Neural cell (in vitro differentiated cells): ENCODE measurements around the gene GPR35. TPM values are rescaled to one million over a fixed set of nuclear protein-coding genes. Genes with fewer than 3 reads are reported as not detected.

ENCODE experiments used
- H2AFZ ChIP-seq: fragments of 200-600, 300-800 bp; sonication (generic), shearing (Covaris generic); 2 replicates; pipeline ENCODE4 v1.6.0; 2014; ENCODE audit warnings: low read depth, mild to moderate bottlenecking, antibody characterized with exemption, low read length, moderate library complexity
- H3F3A ChIP-seq: fragments of 200-600 bp; shearing (Covaris generic); 2 replicates; pipeline ENCODE4 v1.6.1; 2016; ENCODE audit warnings: mild to moderate bottlenecking, moderate library complexity, mixed read lengths, antibody characterized with exemption, low read length; ENCODE audit not compliant: insufficient read depth, poor library complexity, severe bottlenecking
- H3K27ac ChIP-seq: fragments of 200-600, 300-800 bp; sonication (generic), shearing (Covaris generic); 2 replicates; pipeline ENCODE4 v1.5.1; 2014; ENCODE audit warnings: mild to moderate bottlenecking, low read length, moderate library complexity
- H3K27me3 ChIP-seq: fragments of 300-800, 200-600 bp; sonication (generic), shearing (Covaris generic); 2 replicates; pipeline ENCODE4 v1.6.0; 2014; ENCODE audit warnings: mild to moderate bottlenecking, low read depth, low read length, moderate library complexity; ENCODE audit not compliant: insufficient read depth
- H3K36me3 ChIP-seq: fragments of 300-800, 200-600 bp; sonication (generic), shearing (Covaris generic); 2 replicates; pipeline ENCODE4 v1.5.1; 2014; ENCODE audit warnings: mild to moderate bottlenecking, antibody characterized with exemption, low read length, moderate library complexity; ENCODE audit not compliant: insufficient read depth
- H3K4me2 ChIP-seq: fragments of 300-800, 200-600 bp; sonication (generic), shearing (Covaris generic); 2 replicates; pipeline ENCODE4 v1.6.0; 2014; ENCODE audit warnings: mild to moderate bottlenecking, low read length
- H3K4me3 ChIP-seq: fragments of 300-800, 200-600 bp; sonication (generic), shearing (Covaris generic); 2 replicates; pipeline ENCODE4 v1.5.1; 2014; ENCODE audit warnings: mild to moderate bottlenecking, low read length, moderate library complexity
- H3K79me2 ChIP-seq: fragments of 200-600 bp; shearing (Covaris generic); replicated peaks from 2 replicates; pipeline ENCODE4 v1.6.0; 2014; ENCODE audit warnings: mild to moderate bottlenecking, low read length, moderate library complexity; ENCODE audit not compliant: insufficient read depth
- H3K9ac ChIP-seq: fragments of 300-800, 200-600 bp; sonication (generic), shearing (Covaris generic); 2 replicates; pipeline ENCODE4 v1.6.1; 2016; ENCODE audit warnings: mild to moderate bottlenecking, low read length, mixed read lengths
- H3K9me2 ChIP-seq: fragments of 200-600 bp; shearing (Covaris generic); 2 replicates; pipeline ENCODE4 v1.6.1; 2016; ENCODE audit warnings: mild to moderate bottlenecking, low read length, mixed read lengths; ENCODE audit not compliant: insufficient read depth
- H3K9me3 ChIP-seq: fragments of 200-600, 300-800 bp; sonication (generic), shearing (Covaris generic); 2 replicates; pipeline ENCODE4 v1.6.1; 2016; ENCODE audit warnings: mild to moderate bottlenecking, mixed run types, low read length, moderate library complexity, mixed read lengths
- H4K20me1 ChIP-seq: fragments of 200-600 bp; shearing (Covaris generic); 2 replicates; pipeline ENCODE4 v1.6.1; 2016; ENCODE audit warnings: mild to moderate bottlenecking, mixed run types; ENCODE audit not compliant: insufficient read depth
- EP300 ChIP-seq: fragments of 450-650 bp; conservative IDR thresholded peaks from 2 replicates; pipeline ENCODE4 v1.6.1; 2014; ENCODE audit warnings: antibody characterized with exemption, mild to moderate bottlenecking, moderate library complexity; ENCODE audit not compliant: poor library complexity, severe bottlenecking
- EZH2 ChIP-seq: fragments of 200-600, 300-800 bp; shearing (Covaris generic), sonication (generic); IDR thresholded peaks from 2 replicates; pipeline ENCODE4 v1.6.1; 2014; ENCODE audit warnings: antibody characterized with exemption, low read length, borderline replicate concordance, mild to moderate bottlenecking; ENCODE audit not compliant: insufficient read depth, poor library complexity, severe bottlenecking
- MXI1 ChIP-seq: fragments of 450-650 bp; conservative IDR thresholded peaks from 2 replicates; pipeline ENCODE4 v1.6.1; 2014; ENCODE audit warnings: antibody characterized with exemption, mild to moderate bottlenecking; ENCODE audit not compliant: poor library complexity, severe bottlenecking
- RAD21 ChIP-seq: fragments of 450-650 bp; conservative IDR thresholded peaks from 2 replicates; pipeline ENCODE4 v1.6.1; 2014; ENCODE audit warnings: antibody characterized with exemption, mild to moderate bottlenecking, moderate library complexity
- TAF1 ChIP-seq: IDR thresholded peaks from 2 replicates; pipeline ENCODE4 v1.6.1; 2012; ENCODE audit warnings: low read depth
- polyA plus RNA-seq: library from polyadenylated mRNA; depleted of rRNA; stranded (reverse); fragments of >200 nt; gene quantifications from 2 replicates; pipeline ENCODE4 v1.2.3, GENCODE V29; 2014
- TF ChIP-seq, protein P1 (sequence below): fragments of 450-650 bp; IDR thresholded peaks from 2 replicates; pipeline ENCODE4 v1.5.1; 2014; ENCODE audit warnings: antibody characterized with exemption, mild to moderate bottlenecking, moderate library complexity; ENCODE audit not compliant: poor library complexity, severe bottlenecking

GPR35 gene
- polyA plus RNA-seq, 1 donor from 2014 or later = 2.8 TPM

DNA sequence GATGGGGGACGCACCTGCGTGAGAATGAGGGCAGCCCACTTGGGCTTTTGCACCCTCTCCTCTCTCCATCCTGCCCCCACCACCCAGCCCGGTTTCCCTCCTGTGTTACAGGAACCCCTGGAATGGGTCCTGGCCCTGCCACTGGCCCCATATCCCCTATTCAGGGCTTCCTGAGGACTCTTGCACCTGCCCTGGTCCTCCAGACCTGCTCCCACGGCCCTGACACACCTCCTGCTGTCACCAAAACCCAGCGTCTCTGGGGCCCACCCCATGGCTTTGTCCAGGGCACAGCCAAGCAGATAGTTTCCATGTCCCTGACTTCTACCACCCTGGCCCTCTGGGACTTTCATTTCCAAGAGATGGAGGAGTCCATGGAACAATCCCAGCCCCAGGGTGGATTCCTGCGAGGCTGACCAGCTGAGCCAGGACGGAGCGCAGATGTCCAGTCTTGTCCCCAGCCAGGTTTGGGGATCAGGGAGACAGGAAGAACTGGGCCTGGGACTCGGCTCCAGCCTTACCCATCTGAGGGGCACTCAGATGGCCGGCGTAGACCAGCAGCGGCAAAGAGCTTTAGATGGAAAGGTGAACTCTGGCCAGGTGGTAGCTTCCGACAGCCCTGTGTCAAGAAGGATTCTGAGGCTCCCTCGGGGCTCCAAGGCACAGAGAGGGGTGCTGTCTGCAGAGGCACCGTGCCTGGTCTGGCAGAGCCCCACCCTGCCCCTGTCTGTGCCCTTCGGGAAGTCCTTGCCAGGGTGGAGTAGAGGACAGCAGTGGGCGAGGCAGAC lies 12.0 kb downstream of the GPR35 start:
- H2AFZ ChIP-seq = no peak overlapping the region
- no peak overlapping the region for H3K4me2 ChIP-seq
- no peaks in the 10 kb centered on the region for H3K36me3 ChIP-seq
- no peak overlapping the region for H3K4me3 ChIP-seq
- TF ChIP-seq EP300 = no peak
- TF ChIP-seq TAF1 = no peak
- no peak for TF ChIP-seq RAD21
- no peak for TF ChIP-seq EZH2
- H4K20me1 ChIP-seq = no peaks in the 10 kb centered on the region
- H3K79me2 ChIP-seq = no peaks in the 10 kb centered on the region
- no peak overlapping the region for H3K9ac ChIP-seq
- no peaks in the 10 kb centered on the region for H3K9me2 ChIP-seq
- peaks cover 2% of the 10 kb centered on the region for H3K27me3 ChIP-seq
- H3K9me3 ChIP-seq = no peaks in the 10 kb centered on the region
- H3F3A ChIP-seq = no peaks in the 10 kb centered on the region
- no peak overlapping the region for H3K27ac ChIP-seq

- Histone ChIP-seq H4K20me1 (no peaks in the 10 kb centered on the region), H3K36me3 (no peaks in the 10 kb centered on the region), H3K4me2 (no peak overlapping the region), H3K79me2 (no peaks in the 10 kb centered on the region), H3K9me3 (no peaks in the 10 kb centered on the region), H2AFZ (no peak overlapping the region), H3K4me3 (no peak overlapping the region), H3K9me2 (no peaks in the 10 kb centered on the region), H3K9ac (no peak overlapping the region), H3K27me3 (peaks cover 2% of the 10 kb centered on the region), H3F3A (no peaks in the 10 kb centered on the region), H3K27ac (no peak overlapping the region)
- TF ChIP-seq MXI1 = no peak
- TF ChIP-seq EZH2 = no peak
Measured at GRCh38 chr2:240637901-240638345, 12.6 kb downstream of the GPR35 start.

GRCh38 chr2:240638512-240639160 lies 13.4 kb downstream of the GPR35 start:
- no peak overlapping the region for H3K27ac ChIP-seq

GRCh38 chr2:240639566-240639965 lies 14.3 kb downstream of the GPR35 start:
- Histone ChIP-seq H3K36me3 (no peaks in the 10 kb centered on the region), H2AFZ (no peak overlapping the region), H4K20me1 (no peaks in the 10 kb centered on the region), H3K79me2 (no peaks in the 10 kb centered on the region), H3K9ac (no peak overlapping the region), H3K27me3 (peaks cover 2% of the 10 kb centered on the region), H3K9me2 (no peaks in the 10 kb centered on the region), H3K9me3 (no peaks in the 10 kb centered on the region), H3K4me3 (no peak overlapping the region), H3F3A (no peaks in the 10 kb centered on the region), H3K4me2 (no peak overlapping the region), H3K27ac (no peak overlapping the region)
- TF ChIP-seq, protein P1, sequence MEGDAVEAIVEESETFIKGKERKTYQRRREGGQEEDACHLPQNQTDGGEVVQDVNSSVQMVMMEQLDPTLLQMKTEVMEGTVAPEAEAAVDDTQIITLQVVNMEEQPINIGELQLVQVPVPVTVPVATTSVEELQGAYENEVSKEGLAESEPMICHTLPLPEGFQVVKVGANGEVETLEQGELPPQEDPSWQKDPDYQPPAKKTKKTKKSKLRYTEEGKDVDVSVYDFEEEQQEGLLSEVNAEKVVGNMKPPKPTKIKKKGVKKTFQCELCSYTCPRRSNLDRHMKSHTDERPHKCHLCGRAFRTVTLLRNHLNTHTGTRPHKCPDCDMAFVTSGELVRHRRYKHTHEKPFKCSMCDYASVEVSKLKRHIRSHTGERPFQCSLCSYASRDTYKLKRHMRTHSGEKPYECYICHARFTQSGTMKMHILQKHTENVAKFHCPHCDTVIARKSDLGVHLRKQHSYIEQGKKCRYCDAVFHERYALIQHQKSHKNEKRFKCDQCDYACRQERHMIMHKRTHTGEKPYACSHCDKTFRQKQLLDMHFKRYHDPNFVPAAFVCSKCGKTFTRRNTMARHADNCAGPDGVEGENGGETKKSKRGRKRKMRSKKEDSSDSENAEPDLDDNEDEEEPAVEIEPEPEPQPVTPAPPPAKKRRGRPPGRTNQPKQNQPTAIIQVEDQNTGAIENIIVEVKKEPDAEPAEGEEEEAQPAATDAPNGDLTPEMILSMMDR = no peak

More at GRCh38 chr2:240638512-240639160, 13.4 kb downstream of the GPR35 start:
- H3K36me3 ChIP-seq = no peaks in the 10 kb centered on the region
- H3F3A ChIP-seq = no peaks in the 10 kb centered on the region
- H3K4me2 ChIP-seq = no peak overlapping the region
- TF ChIP-seq TAF1 (no peak), MXI1 (no peak)
- no peak overlapping the region for H2AFZ ChIP-seq
- H3K4me3 ChIP-seq = no peak overlapping the region
- peaks cover 2% of the 10 kb centered on the region for H3K27me3 ChIP-seq
- no peaks in the 10 kb centered on the region for H4K20me1 ChIP-seq
- H3K9ac ChIP-seq = no peak overlapping the region
- no peaks in the 10 kb centered on the region for H3K79me2 ChIP-seq
- no peaks in the 10 kb centered on the region for H3K9me2 ChIP-seq
- no peaks in the 10 kb centered on the region for H3K9me3 ChIP-seq
